Measurements from ENCODE around the gene VPS9D1.
"Not testable (repeated sequence)": the region's sequence is repeated elsewhere in the genome, so short reads cannot be mapped to it uniquely, and the experiment has no call there.

The VPS9D1 gene

DNA sequence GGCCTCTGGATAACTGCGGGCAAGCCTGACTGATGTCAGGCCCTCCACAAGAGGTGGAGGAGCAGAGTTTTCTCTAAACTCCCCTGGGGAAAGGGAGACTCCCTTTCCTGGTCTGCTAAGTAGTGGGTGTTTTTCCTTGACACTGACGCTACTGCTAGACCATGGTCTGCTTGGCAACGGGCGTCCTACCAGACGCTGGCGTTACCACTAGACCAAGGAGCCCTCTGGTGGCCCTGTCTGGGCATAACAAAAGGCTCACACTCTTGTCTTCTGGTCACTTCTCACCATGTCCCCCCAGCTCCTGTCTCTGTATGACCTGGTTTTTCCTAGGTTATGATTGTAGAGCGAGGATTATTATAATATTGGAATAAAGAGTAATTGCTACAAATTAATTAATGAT is 53.7 kb downstream of the VPS9D1 start:
- TF ChIP-seq, protein P1, sequence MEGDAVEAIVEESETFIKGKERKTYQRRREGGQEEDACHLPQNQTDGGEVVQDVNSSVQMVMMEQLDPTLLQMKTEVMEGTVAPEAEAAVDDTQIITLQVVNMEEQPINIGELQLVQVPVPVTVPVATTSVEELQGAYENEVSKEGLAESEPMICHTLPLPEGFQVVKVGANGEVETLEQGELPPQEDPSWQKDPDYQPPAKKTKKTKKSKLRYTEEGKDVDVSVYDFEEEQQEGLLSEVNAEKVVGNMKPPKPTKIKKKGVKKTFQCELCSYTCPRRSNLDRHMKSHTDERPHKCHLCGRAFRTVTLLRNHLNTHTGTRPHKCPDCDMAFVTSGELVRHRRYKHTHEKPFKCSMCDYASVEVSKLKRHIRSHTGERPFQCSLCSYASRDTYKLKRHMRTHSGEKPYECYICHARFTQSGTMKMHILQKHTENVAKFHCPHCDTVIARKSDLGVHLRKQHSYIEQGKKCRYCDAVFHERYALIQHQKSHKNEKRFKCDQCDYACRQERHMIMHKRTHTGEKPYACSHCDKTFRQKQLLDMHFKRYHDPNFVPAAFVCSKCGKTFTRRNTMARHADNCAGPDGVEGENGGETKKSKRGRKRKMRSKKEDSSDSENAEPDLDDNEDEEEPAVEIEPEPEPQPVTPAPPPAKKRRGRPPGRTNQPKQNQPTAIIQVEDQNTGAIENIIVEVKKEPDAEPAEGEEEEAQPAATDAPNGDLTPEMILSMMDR (IDR thresholded peaks at IDR 0.05; ENCODE audit: low read depth, low read length) = peak; percentile 24; the same call in 1 of the 2 replicates
- H3K4me3 ChIP-seq (ENCODE audit: low read depth, low read length) = not testable (repeated sequence)

- not testable (repeated sequence) for H3K4me3 ChIP-seq (ENCODE audit: low read depth, low read length)
Observed at GRCh38 chr16:89664238-89664637, 56.5 kb downstream of the VPS9D1 start.

- H3K4me3 ChIP-seq (ENCODE audit: low read depth, low read length) = no peak overlapping the region
- TF ChIP-seq, protein P1 (IDR thresholded peaks at IDR 0.05; ENCODE audit: low read depth, low read length) = no peak
Observed at GRCh38 chr16:89661215-89661614, 59.5 kb downstream of the VPS9D1 start.

DNA sequence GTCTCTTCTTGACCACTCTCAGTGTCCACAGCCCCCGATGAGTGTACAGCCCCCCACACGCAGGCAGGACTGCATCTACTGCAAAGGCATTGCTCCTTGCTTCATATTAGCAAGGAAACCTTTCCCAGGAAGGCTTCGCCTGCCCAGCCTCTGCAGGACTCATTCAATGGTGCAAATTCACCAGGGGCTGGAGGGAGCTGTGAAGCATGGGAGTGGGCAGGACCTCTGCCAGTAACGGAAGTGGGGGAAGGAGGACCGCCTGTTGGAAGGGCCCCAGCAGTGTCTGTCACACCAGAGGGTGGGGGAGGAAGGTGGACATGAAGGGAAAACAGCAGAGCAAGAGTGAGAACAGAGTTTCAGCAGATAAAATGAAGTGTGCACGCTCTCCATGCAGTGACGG is 60.6 kb downstream of the VPS9D1 start:
- no peak overlapping the region for H3K4me3 ChIP-seq (ENCODE audit: low read depth, low read length)
- TF ChIP-seq, protein P1 (IDR thresholded peaks at IDR 0.05; ENCODE audit: low read depth, low read length) = no peak

DNA sequence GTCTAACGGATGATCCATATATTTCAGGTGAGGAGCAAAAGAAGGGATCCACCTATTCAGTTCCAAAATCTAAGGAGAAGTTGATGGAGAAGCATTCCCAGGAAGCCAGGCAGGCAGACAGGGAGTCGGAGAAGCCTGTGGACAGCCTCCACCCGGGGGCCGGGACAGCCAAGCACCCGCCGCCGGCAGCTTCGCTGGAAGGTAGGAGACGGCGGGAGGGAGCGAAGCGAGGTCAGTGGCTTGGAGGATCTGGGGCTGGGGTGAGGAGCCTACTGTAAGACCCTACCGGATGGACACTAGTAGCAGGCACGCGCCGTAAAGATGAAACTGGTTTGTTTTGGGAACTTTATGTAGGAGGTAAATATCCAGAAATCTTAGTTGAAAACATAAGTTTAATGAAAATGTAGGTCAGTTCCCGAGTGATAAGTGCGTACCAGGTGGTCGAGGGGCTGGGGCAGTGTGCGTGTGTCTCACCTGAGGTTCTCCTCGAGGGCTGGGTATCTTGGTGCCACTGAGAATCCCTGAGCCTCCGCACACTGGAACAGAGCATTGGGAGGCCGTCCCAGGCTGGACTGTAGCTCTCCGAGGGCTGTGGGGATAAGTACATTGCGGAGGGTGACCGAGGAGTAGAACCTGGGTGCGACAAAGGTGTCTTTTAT is 62.3 kb downstream of the VPS9D1 start:
- peak overlapping the region; percentile 94 for H3K4me3 ChIP-seq (ENCODE audit: low read depth, low read length)
- TF ChIP-seq, protein P1 (IDR thresholded peaks at IDR 0.05; ENCODE audit: low read depth, low read length) = no peak

- H3K4me3 ChIP-seq (ENCODE audit: low read depth, low read length) = peak within 1 kb of the TSS; percentile 94
- TF ChIP-seq, protein P1 (IDR thresholded peaks at IDR 0.05; ENCODE audit: low read depth, low read length) = no peak
Observed at GRCh38 chr16:89657442-89658220, 63.1 kb downstream of the VPS9D1 start, which contains the start of the genes CHMP1A and SPATA33. CHMP1A (minus strand) TSS chr16:89657708; CDS start chr16:89657588, 120 bp downstream. SPATA33 (plus strand) TSS chr16:89657836; CDS start chr16:89657912, 76 bp downstream.

All from WI38 (cell line).